Measurements from ENCODE around the gene ANKRD17.

The ANKRD17 gene

DNA sequence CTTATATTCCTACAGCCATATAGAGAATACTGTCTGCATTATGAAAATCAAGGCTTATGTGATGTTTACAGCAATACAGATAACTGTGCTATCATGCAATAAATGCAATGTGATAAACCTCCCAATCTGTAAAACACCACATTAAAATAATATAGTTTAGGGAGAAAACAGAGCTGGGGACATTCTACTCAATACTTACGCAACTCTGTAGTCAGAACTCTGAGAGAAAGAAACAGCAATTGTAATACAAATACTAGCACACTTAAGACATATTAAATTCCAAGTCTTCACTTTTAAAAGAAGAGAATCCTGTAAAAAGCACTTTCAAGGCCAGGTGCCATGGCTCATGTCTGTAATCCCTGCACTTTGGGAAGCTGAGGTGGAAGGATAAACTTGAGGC lies 61.4 kb downstream of the ANKRD17 start:
- no peak for DNase-seq (ENCODE audit: low spot score)
- H3K27ac ChIP-seq, result no peak overlapping the region
- no peak overlapping the region for H3K4me3 ChIP-seq
- TF ChIP-seq, protein P1, sequence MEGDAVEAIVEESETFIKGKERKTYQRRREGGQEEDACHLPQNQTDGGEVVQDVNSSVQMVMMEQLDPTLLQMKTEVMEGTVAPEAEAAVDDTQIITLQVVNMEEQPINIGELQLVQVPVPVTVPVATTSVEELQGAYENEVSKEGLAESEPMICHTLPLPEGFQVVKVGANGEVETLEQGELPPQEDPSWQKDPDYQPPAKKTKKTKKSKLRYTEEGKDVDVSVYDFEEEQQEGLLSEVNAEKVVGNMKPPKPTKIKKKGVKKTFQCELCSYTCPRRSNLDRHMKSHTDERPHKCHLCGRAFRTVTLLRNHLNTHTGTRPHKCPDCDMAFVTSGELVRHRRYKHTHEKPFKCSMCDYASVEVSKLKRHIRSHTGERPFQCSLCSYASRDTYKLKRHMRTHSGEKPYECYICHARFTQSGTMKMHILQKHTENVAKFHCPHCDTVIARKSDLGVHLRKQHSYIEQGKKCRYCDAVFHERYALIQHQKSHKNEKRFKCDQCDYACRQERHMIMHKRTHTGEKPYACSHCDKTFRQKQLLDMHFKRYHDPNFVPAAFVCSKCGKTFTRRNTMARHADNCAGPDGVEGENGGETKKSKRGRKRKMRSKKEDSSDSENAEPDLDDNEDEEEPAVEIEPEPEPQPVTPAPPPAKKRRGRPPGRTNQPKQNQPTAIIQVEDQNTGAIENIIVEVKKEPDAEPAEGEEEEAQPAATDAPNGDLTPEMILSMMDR (IDR thresholded peaks at IDR 0.05), result no peak

- Histone ChIP-seq H3K27ac (no peak overlapping the region), H3K4me3 (no peak overlapping the region)
- no peak for DNase-seq (ENCODE audit: low spot score)
- TF ChIP-seq, protein P1 (IDR thresholded peaks at IDR 0.05), result no peak
These were observed 64.5 kb downstream of the ANKRD17 start for GRCh38 chr4:73194064-73194463.

- TF ChIP-seq, protein P1 (IDR thresholded peaks at IDR 0.05), result no peak
- no peak for DNase-seq (ENCODE audit: low spot score)
- no peak overlapping the region for H3K4me3 ChIP-seq
These were observed 64.9 kb downstream of the ANKRD17 start for GRCh38 chr4:73193659-73194058.

DNA sequence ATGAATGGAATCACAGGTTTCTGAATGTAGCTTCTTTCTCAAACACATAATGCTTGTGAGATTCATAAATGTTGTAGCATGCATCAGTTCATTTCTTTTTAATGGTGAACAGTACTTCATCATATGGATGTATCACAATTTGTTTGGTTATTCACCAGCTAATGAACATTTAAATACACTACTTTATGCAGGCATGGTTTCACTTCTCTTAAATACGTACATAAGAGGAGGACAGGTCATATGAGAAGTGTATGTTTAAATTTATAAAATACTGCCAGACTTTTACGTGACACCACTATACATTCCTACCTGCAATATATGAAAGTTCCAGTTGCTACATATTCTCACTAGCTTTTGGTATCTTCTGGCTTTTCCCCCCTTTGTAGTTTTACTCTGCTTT lies 65.4 kb downstream of the ANKRD17 start:
- TF ChIP-seq, protein P1 (IDR thresholded peaks at IDR 0.05), result no peak
- DNase-seq (ENCODE audit: low spot score), result no peak
- Histone ChIP-seq H3K4me3 (no peak overlapping the region), H3K27ac (no peak overlapping the region)

More at GRCh38 chr4:73193659-73194058, 64.9 kb downstream of the ANKRD17 start:
- no peak overlapping the region for H3K27ac ChIP-seq

DNA sequence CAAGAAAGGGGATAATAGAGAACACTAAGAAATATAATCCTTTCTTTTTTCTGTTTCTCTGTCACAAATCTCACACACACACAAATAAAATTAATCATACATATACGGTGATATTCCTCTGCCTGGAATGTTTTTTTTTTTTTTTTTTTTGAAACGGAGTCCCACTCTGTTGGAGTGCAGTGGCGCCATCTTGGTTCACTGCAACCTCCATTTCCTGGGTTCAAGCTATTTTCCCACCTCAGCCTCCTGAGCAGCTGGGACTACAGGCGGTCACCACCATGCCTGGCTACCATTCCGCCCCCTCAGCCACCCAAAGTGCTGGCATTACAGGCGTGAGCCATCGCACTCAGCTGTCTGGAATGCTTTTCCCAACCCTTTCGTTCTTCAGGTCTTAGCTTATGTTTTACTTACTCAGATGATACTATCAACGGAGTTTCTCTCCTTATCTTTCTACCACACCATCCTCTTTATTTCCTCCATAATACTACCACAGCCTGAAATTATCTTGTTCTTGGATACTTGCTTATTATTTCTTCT lies 69.3 kb downstream of the ANKRD17 start:
- TF ChIP-seq, protein P1 (IDR thresholded peaks at IDR 0.05), result no peak
- H3K27ac ChIP-seq, result no peak overlapping the region
- H3K4me3 ChIP-seq, result no peak overlapping the region
- no peak for DNase-seq (ENCODE audit: low spot score)

DNA sequence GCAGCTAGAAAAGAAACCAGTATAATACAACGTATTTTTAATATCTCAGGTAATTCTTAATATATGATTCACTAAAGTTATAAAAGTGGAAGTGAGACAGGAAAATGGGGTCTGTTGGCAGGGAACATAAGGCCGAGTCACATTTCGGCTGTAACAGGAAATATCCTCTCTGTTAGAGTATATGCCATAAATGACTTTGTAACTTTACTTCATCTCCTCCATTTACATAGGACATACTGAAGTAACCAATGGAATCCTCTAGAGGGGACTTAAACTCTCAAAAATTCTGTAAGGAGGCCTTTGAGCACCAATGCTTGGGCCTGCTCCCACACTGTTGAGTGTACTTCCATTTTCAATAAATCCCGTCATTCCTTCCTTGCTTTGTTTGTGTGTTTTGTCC lies 71.3 kb downstream of the ANKRD17 start:
- TF ChIP-seq, protein P1 (IDR thresholded peaks at IDR 0.05), result no peak

DNA sequence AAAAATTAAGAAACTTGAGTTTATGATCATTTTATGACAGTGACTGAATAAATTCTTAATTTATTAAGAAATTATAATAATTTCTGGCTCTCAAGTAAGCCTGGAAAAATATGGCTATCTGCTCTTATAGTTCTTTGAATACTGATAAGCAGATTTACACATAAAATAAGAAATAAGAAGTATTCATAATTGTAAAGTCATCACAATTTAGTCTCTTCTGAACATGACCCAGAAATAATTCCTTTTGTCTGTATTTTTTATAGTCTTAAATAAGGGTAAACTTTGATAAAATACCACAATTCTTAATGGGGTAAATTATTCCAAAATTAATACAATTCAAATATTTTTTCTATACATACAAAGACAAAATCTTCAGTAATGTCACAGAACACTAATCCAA lies 72.7 kb downstream of the ANKRD17 start:
- no peak for DNase-seq (ENCODE audit: low spot score)
- TF ChIP-seq, protein P1 (IDR thresholded peaks at IDR 0.05), result no peak
- H3K27ac ChIP-seq, result no peak overlapping the region
- no peak overlapping the region for H3K4me3 ChIP-seq

More for the DNA sequence above, 71.3 kb downstream of the ANKRD17 start:
- H3K27ac ChIP-seq, result no peak overlapping the region
- H3K4me3 ChIP-seq, result no peak overlapping the region
- DNase-seq (ENCODE audit: low spot score), result no peak

All from coronary artery (tissue), 2 donors.